Retinal pigment epithelial cell (primary cell): Measurements from ENCODE around the gene MRPL19.

Source experiments
- DNase-seq: peaks from one replicate; pipeline ENCODE4 v3.0.0-alpha.2; 2010; ENCODE audit warnings: low read depth
- H3K4me3 ChIP-seq: 2 replicates; pipeline ENCODE4 v1.5.1; 2011; ENCODE audit warnings: mild to moderate bottlenecking, low read length, control low read depth, moderate library complexity
- TF ChIP-seq, protein P1 (sequence below): conservative IDR thresholded peaks from 2 replicates; pipeline ENCODE4 v1.5.1; 2011; ENCODE audit warnings: low read depth, low read length, control low read depth, inconsistent platforms

The MRPL19 gene

DNA sequence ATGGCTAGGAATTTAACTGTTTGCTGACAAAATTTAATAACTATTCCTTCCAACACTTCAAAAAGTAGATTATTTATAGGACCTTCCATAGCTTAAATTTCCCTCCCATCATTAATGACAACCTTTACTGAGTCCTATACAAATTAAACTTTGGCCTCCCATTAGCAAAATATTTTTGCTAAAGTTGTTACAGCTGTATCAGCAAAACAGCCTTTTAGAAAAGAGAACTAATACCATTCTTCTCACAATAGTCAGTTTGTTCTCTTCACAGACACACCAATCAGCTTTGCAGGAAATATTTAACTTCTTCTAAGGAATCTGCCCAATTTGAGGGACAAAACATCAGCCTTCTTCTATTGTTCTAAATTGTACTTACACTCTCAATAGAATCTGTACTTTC lies 76.1 kb downstream of the MRPL19 start:
- TF ChIP-seq, protein P1, sequence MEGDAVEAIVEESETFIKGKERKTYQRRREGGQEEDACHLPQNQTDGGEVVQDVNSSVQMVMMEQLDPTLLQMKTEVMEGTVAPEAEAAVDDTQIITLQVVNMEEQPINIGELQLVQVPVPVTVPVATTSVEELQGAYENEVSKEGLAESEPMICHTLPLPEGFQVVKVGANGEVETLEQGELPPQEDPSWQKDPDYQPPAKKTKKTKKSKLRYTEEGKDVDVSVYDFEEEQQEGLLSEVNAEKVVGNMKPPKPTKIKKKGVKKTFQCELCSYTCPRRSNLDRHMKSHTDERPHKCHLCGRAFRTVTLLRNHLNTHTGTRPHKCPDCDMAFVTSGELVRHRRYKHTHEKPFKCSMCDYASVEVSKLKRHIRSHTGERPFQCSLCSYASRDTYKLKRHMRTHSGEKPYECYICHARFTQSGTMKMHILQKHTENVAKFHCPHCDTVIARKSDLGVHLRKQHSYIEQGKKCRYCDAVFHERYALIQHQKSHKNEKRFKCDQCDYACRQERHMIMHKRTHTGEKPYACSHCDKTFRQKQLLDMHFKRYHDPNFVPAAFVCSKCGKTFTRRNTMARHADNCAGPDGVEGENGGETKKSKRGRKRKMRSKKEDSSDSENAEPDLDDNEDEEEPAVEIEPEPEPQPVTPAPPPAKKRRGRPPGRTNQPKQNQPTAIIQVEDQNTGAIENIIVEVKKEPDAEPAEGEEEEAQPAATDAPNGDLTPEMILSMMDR = no peak
- no peak overlapping the region for H3K4me3 ChIP-seq
- no peak for DNase-seq

DNA sequence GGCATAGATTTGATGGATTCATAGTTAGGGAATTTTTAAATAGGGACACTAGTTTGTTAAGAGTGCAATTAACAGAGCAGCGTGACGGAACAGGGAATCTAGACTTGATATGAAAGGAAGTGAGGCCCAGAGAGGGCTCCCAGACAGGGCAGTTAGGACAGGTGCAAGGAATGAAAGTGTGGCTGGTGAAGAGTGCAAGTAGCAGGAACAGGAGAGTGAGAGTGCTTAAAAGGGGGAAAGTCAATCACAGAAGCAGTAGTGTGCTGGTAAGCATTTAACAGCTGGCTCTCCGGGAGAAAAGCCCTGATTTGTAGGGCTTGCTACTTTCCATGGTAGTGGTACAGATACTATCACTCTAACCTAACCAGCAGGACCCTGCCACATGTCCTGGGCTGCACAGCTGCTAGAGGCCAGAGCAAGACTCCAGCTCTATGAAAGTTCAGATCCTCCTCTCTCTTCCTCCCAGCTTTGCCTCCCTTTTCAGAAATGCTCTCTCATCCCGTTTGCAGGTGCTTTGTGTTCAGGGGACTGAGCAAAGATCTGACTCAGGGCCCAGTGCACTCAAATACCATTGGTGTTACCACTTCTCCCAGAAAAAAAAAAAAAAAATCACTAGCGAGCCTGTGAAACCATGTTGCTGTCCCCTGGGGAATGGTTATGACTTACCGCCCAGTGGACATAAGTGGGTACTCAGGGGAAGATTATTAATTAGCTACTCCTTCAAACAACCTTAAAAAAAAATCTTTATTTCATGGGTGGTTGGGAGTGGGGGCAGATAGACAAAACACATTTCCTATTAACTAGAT lies 82.2 kb downstream of the MRPL19 start:
- TF ChIP-seq, protein P1 = no peak
- DNase-seq = no peak
- H3K4me3 ChIP-seq = no peak overlapping the region

DNA sequence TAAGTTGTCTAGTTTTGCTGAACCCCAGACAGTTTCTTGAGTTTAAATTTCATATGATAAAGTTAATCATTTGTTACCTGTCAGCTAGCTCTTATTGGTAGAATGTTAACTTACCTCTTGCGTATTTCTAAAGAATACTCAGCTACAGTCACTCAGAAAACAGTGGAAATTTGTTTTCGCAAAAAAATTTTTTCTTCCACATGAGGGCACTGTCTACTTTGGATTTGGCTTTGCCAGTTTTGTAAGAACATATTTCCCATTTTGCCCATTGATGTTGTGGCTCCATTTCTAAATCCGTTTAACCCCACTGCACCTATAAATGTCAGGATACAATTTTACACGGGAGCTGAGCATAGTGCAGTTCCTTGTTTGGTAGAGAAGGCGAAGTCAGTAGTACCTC lies 83.3 kb downstream of the MRPL19 start:
- TF ChIP-seq, protein P1 = peak; percentile 51
- DNase-seq = no peak
- no peak overlapping the region for H3K4me3 ChIP-seq

- TF ChIP-seq, protein P1 = no peak
- no peak for DNase-seq
- H3K4me3 ChIP-seq = no peak overlapping the region
Measured at GRCh38 chr2:75736276-75736675, 89.7 kb downstream of the MRPL19 start.

DNA sequence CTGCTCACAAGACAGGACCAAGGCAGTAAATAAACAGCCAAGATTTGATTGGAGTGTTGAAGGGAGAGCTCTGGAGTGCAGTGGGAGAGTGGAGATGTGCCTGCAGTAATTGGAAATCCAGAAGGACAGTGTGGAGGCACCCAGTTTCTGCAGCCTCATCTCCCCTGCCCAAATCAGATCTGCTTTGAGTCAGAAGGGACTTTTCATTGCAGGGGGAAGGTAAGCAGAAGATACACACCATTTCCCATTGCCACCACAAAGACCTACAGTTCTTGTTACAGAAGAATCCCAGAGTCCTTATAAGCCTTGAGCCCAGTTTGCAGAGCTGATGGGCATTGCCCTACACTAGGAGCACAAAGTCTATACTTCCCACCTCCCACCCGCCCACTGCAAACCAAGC lies 91.4 kb downstream of the MRPL19 start:
- TF ChIP-seq, protein P1 = no peak
- DNase-seq = no peak
- no peak overlapping the region for H3K4me3 ChIP-seq
